BLaER1 treated with 17β-estradiol and CSF1 and Interleukin-3, amounts not matched to agents 10 nM and 100 nM (cell line): Measurements from ENCODE around the gene HNRNPUL2.
"Not testable (repeated sequence)": the region's sequence is repeated elsewhere in the genome, so short reads cannot be mapped to it uniquely, and the experiment has no call there.

Experiments used
- H3K27ac ChIP-seq, 11 experiments: shearing (Covaris generic); formaldehyde crosslinking; 2 replicates each; pipeline ENCODE4 v1.8.1; 2022
- H3K27me3 ChIP-seq, 11 experiments: shearing (Covaris generic); formaldehyde crosslinking; 2 replicates each; pipeline ENCODE4 v1.8.1; 2022
- H3K36me3 ChIP-seq, 11 experiments: shearing (Covaris generic); formaldehyde crosslinking; 2 replicates each; pipeline ENCODE4 v1.8.1; 2022
- H3K4me1 ChIP-seq, 10 experiments: shearing (Covaris generic); formaldehyde crosslinking; 2 replicates each; pipeline ENCODE4 v1.8.1; 2022
- H3K4me2 ChIP-seq, 11 experiments: shearing (Covaris generic); formaldehyde crosslinking; 2 replicates each; pipeline ENCODE4 v1.8.1; 2022
- H3K4me3 ChIP-seq, 10 experiments: shearing (Covaris generic); formaldehyde crosslinking; 2 replicates each; pipeline ENCODE4 v1.8.1; 2022
- H3K9ac ChIP-seq, 11 experiments: shearing (Covaris generic); formaldehyde crosslinking; 2 replicates each; pipeline ENCODE4 v1.8.1; 2022
- H3K9me3 ChIP-seq, 11 experiments: shearing (Covaris generic); formaldehyde crosslinking; replicated peaks in 1 of 11; 2 replicates each; pipeline ENCODE4 v1.8.1; 2022
- H4K20me1 ChIP-seq, 11 experiments: shearing (Covaris generic); formaldehyde crosslinking; 2 replicates each; pipeline ENCODE4 v1.8.1; 2022
- Cebpa-rat ChIP-seq, 11 experiments: shearing (Covaris generic); IDR thresholded peaks; 2 replicates each; pipeline ENCODE4 v1.8.1; 2022

HNRNPUL2 gene

DNA sequence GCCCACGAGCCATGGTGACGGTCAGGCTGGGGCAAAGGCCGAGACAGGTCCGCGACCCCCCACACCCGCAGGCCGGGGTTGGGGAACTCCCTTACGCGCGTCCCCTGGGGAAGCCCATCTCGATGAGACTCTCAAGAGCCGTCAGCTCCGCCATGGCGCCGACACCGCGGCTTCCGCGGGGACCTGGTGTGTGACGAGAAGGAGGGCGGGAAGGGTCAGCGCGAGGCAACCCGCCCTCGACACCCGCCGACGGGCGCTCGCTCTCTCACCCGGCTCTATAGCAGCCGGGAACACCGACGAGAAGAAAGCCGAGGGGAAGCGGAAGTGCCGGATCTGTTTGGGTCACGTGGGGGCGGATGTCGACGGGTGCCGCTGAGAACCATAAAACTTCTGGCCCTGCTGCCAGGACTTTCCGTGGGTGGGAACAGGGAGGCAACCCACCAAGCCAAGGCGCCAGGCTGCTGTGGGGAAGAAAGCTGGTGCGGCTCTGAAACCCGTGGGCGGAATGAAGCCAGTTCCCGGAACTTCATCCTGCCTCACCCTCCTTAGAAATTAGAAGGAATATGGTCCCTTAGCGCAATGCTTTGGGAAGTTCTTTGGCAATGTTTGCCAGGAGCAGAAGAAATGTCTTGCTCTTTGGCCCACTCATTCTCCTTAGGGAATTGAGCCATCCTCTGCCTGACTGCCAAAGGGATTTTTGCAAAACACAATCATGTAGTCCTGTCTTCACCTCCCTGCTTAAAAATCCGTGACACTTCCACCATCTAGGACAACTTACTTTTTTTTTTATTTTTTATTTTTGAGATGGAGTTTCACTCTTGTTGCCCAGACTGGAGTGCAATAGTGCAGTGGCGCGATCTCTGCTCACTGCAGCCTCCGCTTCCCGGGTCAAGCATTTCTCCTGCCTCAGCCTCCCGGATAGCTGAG lies 48.2 kb downstream of the HNRNPUL2 start, which contains the start of gene UBXN1:
Gene UBXN1 (minus strand): TSS at position 304 of the 927 bp plus-strand sequence. CDS start 150 bp downstream, at position 154.
- Histone ChIP-seq H3K4me2 (peak within 1 kb of the TSS; percentile 71 to 97 (median 92)), H3K27me3 (no peaks in the 10 kb centered on the region), H4K20me1 (peaks cover 0 to 26% (median 16%) of the 10 kb centered on the region in 11 experiments; a peak in 11 of 22 replicates), H3K4me1 (peaks cover 35 to 51% (median 46%) of the 10 kb centered on the region in 10 experiments), H3K9me3 (no peaks in the 10 kb centered on the region), H3K9ac (peak within 1 kb of the TSS; percentile 92 to 98 (median 97)), H3K36me3 (peaks cover 39 to 42% (median 41%) of the 10 kb centered on the region in 11 experiments), H3K4me3 (peak within 1 kb of the TSS; percentile 81 to 99 (median 97)), H3K27ac (peak within 1 kb of the TSS; percentile 87 to 96 (median 93))
- TF ChIP-seq Cebpa-rat (IDR thresholded peaks at IDR 0.05), result peak in 2 of 11 experiments; percentile 42 to 62; a peak in 2 of 22 replicates

- Histone ChIP-seq H3K4me2 (peak overlapping the region; percentile 71 to 97 (median 92)), H3K9ac (peak overlapping the region; percentile 92 to 98 (median 97)), H3K27ac (peak overlapping the region; percentile 87 to 96 (median 93)), H3K36me3 (peaks cover 45 to 49% (median 48%) of the 10 kb centered on the region in 11 experiments), H3K27me3 (no peaks in the 10 kb centered on the region), H3K4me3 (peak overlapping the region; percentile 81 to 99 (median 97)), H3K4me1 (peaks cover 39 to 57% (median 52%) of the 10 kb centered on the region in 10 experiments), H3K9me3 (no peaks in the 10 kb centered on the region), H4K20me1 (peaks cover 0 to 28% (median 16%) of the 10 kb centered on the region in 11 experiments; a peak in 11 of 22 replicates)
- no peak for TF ChIP-seq Cebpa-rat (IDR thresholded peaks at IDR 0.05)
Observed at GRCh38 chr11:62678433-62678769, 48.9 kb downstream of the HNRNPUL2 start.

GRCh38 chr11:62677714-62678113 lies 49.5 kb downstream of the HNRNPUL2 start:
- H3K4me1 ChIP-seq, result peaks cover 46 to 64% (median 59%) of the 10 kb centered on the region in 10 experiments
- H3K9me3 ChIP-seq, result no peaks in the 10 kb centered on the region
- H3K27ac ChIP-seq, result peak overlapping the region in 9 of 11 experiments; percentile 87 to 96 (median 93); a peak in 15 of 22 replicates
- peaks cover 48 to 55% (median 54%) of the 10 kb centered on the region in 11 experiments for H3K36me3 ChIP-seq
- no peak for TF ChIP-seq Cebpa-rat (IDR thresholded peaks at IDR 0.05)
- H3K27me3 ChIP-seq, result no peaks in the 10 kb centered on the region
- H3K9ac ChIP-seq, result peak overlapping the region; percentile 92 to 98 (median 97)
- peaks cover 0 to 33% (median 16%) of the 10 kb centered on the region in 11 experiments; a peak in 12 of 22 replicates for H4K20me1 ChIP-seq
- H3K4me2 ChIP-seq, result peak overlapping the region; percentile 71 to 97 (median 92)
- H3K4me3 ChIP-seq, result peak overlapping the region; percentile 81 to 99 (median 97)

- Histone ChIP-seq H3K4me1 (peaks cover 50 to 69% (median 64%) of the 10 kb centered on the region in 10 experiments), H4K20me1 (peaks cover 0 to 37% (median 16%) of the 10 kb centered on the region in 11 experiments; a peak in 12 of 22 replicates), H3K9ac (peak overlapping the region; percentile 92 to 98 (median 97); a peak in 21 of 22 replicates), H3K9me3 (no peaks in the 10 kb centered on the region), H3K27ac (peak overlapping the region in 3 of 11 experiments; percentile 3 to 93 (median 90); a peak in 2 of 22 replicates), H3K4me2 (peak overlapping the region; percentile 71 to 97 (median 92)), H3K4me3 (peak overlapping the region; percentile 81 to 99 (median 97); a peak in 9 of 20 replicates), H3K27me3 (no peaks in the 10 kb centered on the region), H3K36me3 (peaks cover 48 to 58% (median 55%) of the 10 kb centered on the region in 11 experiments)
- no peak for TF ChIP-seq Cebpa-rat (IDR thresholded peaks at IDR 0.05)
Observed at GRCh38 chr11:62677156-62677555, 50.1 kb downstream of the HNRNPUL2 start.

DNA sequence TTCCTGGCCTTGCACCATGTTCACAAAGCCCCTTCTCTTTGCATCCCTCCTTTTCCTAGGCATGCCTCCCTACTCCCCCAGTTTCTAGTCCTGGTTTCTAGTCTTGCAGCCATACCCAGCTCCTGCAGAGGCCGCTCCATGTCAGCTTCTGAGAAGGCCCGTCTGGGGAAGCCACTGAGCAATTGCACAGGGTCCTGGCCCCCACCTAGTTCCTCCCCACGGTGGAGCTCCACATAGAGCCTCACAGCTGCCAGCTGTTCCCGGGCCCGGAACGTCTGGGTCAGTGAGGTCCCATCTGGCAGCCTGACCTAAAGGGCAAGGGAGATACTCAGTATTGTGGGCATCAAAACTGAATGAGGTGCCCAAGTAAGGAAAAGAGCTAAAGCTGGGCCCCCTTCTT lies 50.6 kb downstream of the HNRNPUL2 start:
- Histone ChIP-seq H3K9me3 (no peaks in the 10 kb centered on the region), H4K20me1 (peaks cover 0 to 37% (median 16%) of the 10 kb centered on the region in 11 experiments; a peak in 12 of 22 replicates), H3K4me3 (no peak overlapping the region; a peak in 1 of 20 replicates), H3K27ac (no peak overlapping the region), H3K4me2 (peak overlapping the region in 8 of 11 experiments; percentile 22 to 97 (median 91); a peak in 13 of 22 replicates), H3K27me3 (no peaks in the 10 kb centered on the region), H3K4me1 (peaks cover 50 to 69% (median 64%) of the 10 kb centered on the region in 10 experiments), H3K36me3 (peaks cover 48 to 58% (median 55%) of the 10 kb centered on the region in 11 experiments), H3K9ac (peak overlapping the region; percentile 92 to 98 (median 97); a peak in 16 of 22 replicates)
- TF ChIP-seq Cebpa-rat (IDR thresholded peaks at IDR 0.05), result no peak

- not testable (repeated sequence) for H3K4me3 ChIP-seq, H3K9me3 ChIP-seq, H3K27ac ChIP-seq, H3K4me2 ChIP-seq, H3K9ac ChIP-seq, H3K27me3 ChIP-seq
- Histone ChIP-seq H4K20me1 (peaks cover 0 to 42% (median 16%) of the 10 kb centered on the region in 11 experiments; a peak in 12 of 22 replicates), H3K36me3 (peaks cover 48 to 58% (median 55%) of the 10 kb centered on the region in 11 experiments), H3K4me1 (peaks cover 47 to 66% (median 63%) of the 10 kb centered on the region in 10 experiments)
Observed at GRCh38 chr11:62675415-62675814, 51.8 kb downstream of the HNRNPUL2 start.

- Histone ChIP-seq H3K36me3 (peaks cover 50 to 69% (median 58%) of the 10 kb centered on the region in 11 experiments), H3K27me3 (no peaks in the 10 kb centered on the region), H3K4me1 (peaks cover 49 to 76% (median 68%) of the 10 kb centered on the region in 10 experiments), H3K4me2 (peak overlapping the region; percentile 85 to 100 (median 93)), H3K4me3 (peak overlapping the region in 7 of 10 experiments; percentile 76 to 89 (median 84); a peak in 8 of 20 replicates), H3K9ac (peak overlapping the region; percentile 85 to 96 (median 91); a peak in 18 of 22 replicates), H4K20me1 (peaks cover 0 to 59% (median 17%) of the 10 kb centered on the region in 11 experiments; a peak in 12 of 22 replicates), H3K9me3 (no peaks in the 10 kb centered on the region), H3K27ac (peak overlapping the region in 3 of 11 experiments; percentile 85 to 93 (median 90); a peak in 4 of 22 replicates)
- TF ChIP-seq Cebpa-rat (IDR thresholded peaks at IDR 0.05), result no peak
Observed at GRCh38 chr11:62673196-62673525, 54.1 kb downstream of the HNRNPUL2 start.

- H3K36me3 ChIP-seq, result peaks cover 51 to 67% (median 54%) of the 10 kb centered on the region in 11 experiments
Observed at GRCh38 chr11:62671608-62672389, 55.5 kb downstream of the HNRNPUL2 start, which contains the start of the genes LBHD1 and UQCC3. Gene LBHD1 (minus strand): TSS chr11:62672267. CDS start chr11:62670031, 2,236 bp downstream. Gene UQCC3 (plus strand): TSS chr11:62671673. CDS start chr11:62671746, 73 bp downstream.

More at GRCh38 chr11:62671608-62672389, 55.5 kb downstream of the HNRNPUL2 start, which contains the start of the genes LBHD1 and UQCC3:
- Histone ChIP-seq H3K27me3 (no peaks in the 10 kb centered on the region), H3K4me1 (peaks cover 52 to 76% (median 69%) of the 10 kb centered on the region in 10 experiments), H3K9me3 (no peaks in the 10 kb centered on the region), H3K9ac (peak within 1 kb of the TSS; percentile 85 to 96 (median 91)), H3K4me2 (peak within 1 kb of the TSS; percentile 85 to 100 (median 93)), H4K20me1 (peaks cover 0 to 59% (median 20%) of the 10 kb centered on the region in 11 experiments; a peak in 18 of 22 replicates), H3K4me3 (peak within 1 kb of the TSS; percentile 63 to 89 (median 84)), H3K27ac (peak within 1 kb of the TSS; percentile 72 to 95 (median 89))
- TF ChIP-seq Cebpa-rat (IDR thresholded peaks at IDR 0.05), result no peak
